Measurements from ENCODE around the gene COL3A1.

Gene COL3A1

DNA sequence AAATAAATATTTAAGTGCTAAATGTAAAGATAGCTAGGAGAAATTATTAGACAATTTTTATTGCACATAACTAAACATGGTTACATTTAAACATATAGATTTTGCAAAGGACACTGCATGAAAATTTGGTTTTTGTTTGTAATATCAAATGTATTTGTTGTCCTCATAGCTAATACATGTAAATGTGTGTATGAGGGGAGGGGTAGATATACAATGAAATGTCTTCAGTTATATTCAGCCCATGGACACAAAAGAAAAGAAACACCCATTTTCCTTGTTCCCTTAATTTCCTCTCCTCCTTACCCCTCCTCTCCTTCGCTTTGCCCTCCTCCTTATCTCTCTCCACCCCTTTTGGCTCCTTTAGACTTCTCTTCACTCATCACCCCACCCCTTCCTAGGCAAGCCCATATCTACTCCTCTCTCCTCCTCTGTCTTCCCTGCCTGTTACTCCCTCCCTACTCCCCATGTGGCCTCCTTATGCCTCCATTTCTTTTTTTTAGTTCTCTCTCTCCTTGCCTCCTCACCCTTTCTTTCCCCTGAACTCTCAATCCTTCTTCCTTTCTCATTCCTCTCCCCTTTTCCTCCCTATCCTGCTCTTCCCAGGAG is 1.4 kb downstream of the COL3A1 start:
- peak; percentile 90 for DNase-seq (ENCODE audit: low read depth)

DNA sequence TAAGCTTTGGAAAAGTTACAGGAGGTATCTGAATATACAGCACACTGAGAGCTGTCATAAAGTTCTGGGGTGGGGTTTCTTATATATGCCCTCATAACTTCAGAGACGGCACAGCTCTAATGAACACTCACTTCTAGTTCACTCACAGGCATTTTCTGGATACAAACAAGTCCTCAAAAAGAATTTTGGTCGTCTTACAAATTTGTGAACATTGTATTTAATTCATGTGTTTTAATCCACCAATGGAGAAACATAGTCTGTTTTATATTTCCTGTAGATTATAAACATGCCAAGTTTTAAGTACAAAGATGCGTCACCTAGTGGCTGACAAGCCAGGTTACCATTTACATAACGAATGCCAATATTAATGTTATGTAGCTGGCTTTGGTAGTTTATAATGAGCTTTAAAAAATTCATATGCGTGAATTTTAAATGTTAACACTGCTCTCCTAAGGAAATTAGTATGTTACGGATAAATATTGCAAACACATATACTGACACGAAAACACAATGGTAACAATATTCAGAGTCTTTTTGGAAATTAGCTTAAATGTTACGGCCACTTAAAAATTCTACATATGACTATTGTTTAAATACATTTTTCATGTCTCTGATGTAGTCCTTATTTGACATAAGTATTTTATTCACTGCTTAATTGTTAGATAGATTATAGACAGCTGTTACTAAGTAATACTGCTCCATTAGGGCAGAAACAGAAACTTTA is 2.5 kb downstream of the COL3A1 start:
- no peak for DNase-seq (ENCODE audit: low read depth)

DNA sequence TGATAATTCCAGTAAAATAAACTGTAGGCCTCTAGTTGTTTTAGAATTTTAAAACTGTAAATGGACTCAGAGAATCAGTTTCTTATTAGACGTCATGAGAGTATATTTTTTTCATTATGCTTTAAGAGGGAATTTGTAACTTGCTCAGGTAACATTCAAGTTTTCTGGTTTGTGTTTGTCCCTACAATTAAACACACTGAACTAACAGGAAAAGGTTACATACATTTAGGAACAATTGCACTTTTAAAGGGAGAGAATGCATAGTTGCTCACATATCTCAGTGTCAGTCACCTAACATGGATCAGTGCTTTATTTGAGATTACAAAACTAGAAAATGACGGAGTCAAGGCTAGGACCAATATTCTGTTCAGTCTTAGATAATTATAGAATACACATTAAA is 3.1 kb downstream of the COL3A1 start:
- no peak for DNase-seq (ENCODE audit: low read depth)

DNA sequence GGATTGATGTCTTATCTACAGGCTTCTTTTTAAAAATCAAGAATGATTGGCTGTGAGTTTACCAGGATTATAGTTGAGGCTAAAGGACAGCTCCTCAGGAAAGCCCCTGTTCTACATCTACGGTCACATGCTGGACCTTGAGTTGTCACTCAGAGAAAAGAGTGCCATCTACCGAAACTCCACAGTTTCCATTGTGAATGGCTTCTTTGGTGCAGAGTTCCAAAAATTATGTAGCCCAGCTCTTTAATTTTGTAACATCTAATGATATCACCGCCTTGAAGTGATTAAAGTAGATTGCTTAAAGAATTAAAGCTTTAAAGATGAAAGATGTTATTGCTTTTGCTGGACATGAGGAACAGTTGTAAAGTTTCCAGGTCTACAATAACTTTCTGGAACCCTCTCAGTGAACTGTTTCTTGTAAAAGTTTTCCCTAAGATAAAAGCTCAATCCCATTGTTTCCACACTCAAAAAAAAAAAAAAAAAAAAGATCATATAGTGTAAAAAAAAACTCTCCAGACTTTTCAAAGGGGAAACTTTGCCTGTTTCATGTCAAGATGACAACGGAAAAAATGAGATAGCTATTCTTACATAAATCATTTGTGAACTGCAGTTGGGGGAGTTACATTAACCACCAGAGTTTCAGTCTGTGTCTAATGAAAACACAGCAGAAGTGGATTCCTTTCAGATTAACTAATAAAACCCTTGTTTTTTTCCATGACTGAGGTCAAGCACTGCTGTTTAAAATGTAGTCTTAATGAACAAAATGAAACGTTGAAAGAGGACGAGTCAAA is 4.3 kb downstream of the COL3A1 start:
- DNase-seq (ENCODE audit: low read depth), result peak; percentile 56

DNA sequence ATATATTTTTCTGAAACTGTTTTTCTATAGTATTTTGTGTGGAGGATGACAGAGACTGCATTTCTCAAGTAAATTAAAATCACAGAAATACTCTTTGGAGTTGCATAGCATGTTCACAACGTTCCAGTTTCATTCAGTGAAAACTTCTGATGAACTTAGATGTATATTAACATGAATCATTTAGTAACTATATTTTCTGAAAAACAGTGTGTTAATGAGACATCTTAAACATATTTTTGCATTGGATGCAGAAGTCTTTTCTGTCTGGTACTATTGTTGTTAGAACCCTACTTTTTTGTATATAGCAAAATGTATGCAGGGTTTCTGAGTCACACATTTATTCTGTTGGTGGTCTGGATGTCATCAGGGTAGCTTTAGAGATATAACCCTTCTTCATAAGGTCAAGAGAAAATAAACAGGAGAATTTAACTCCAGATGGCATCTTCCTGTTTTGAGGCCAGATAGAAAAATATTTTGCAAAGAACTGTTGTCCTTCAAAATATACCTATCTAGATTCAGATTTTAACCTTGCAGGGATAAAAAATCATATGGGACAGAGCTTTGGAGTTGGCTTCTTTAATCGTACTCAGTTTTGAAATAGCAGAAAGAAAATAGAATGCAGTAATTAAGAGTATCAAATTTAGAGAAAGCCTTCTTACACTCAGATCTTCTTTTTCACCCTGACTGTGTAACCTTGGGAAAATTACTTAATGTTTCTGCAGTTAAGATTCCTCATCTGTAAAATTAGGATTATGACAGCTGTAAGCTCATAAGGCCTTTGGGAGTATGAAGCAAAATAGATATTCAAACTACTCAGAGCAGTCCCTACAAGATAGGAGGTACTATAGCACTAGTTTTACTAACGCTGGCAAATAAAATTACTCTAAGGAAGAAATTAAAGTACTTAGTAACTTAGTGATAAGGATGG is 5.3 kb downstream of the COL3A1 start:
- DNase-seq (ENCODE audit: low read depth), result no peak

DNA sequence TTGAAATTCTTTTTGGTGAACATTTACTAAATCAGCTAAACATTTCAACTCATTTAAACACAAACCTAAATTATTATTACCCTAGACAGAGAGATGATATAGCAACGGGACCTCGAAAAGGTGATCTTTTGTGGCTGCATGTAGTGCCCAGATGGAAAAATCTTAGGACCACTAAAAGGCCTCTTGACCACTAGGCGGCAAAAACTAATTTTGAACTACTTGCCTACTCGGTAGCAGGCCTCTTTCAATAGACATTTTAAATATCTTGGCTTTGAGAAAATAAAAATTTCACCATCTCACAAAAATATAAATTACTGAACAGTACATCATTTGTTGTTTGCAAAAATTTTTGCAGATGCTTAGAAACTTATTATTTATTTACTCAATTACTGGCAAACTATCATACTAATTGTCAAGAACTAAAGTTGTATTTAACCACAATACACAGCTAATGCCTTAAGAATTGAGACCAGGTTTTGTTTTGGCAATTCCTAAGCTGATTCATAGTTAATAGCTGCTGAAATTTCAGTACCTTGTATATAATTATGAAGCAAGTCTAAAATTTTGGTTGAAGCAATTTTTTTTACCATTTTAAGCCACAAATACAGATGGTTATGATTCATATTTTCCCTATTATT is 9.4 kb downstream of the COL3A1 start:
- DNase-seq (ENCODE audit: low read depth), result peak; percentile 57

DNA sequence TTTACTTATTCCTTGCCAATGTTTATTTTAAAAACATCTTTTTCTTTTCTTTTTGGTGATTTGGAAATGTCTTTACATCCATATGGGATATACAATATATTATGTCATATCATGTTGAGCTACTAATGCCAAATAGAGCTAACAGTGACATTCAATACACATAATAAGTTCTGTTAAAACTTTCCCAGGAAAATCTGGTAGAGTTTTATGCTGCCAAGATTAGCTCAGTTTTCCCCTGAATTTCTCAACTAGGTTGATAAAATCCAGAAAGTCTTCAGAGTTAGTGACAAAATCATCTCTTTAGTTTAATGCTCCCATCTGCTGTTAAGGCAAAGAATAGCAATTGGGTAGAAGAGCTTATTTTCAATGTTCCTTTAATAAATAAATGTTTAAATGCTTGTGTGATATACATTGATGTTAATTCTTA is 9.9 kb downstream of the COL3A1 start:
- DNase-seq (ENCODE audit: low read depth), result peak; percentile 60

DNA sequence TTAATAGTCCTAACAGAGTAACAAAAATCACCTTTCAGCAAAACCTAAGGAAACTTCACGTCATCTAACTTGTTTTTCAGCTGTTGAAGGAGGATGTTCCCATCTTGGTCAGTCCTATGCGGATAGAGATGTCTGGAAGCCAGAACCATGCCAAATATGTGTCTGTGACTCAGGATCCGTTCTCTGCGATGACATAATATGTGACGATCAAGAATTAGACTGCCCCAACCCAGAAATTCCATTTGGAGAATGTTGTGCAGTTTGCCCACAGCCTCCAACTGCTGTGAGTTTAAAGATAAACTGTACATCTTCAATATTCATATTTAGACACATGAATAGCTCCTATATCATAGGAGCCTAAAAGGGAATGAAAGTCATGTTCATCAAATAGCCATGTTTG is 10.5 kb downstream of the COL3A1 start:
- peak; percentile 84 for DNase-seq (ENCODE audit: low read depth)

DNA sequence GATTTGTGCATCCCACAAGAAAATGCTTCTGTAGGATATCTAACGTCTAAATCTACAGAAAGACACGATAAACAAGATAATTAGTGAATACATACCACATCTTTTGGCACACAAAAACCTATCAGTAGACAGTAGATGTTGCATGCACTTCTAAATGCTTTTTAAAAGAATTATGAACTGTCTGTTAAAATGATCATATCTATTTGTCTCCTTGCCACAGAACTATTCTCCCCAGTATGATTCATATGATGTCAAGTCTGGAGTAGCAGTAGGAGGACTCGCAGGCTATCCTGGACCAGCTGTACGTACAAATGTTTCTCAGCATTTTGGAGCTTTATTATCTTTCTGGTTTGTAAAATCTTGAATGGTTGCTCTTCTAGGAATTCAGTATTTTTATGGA is 12.7 kb downstream of the COL3A1 start:
- no peak for DNase-seq (ENCODE audit: low read depth)

DNA sequence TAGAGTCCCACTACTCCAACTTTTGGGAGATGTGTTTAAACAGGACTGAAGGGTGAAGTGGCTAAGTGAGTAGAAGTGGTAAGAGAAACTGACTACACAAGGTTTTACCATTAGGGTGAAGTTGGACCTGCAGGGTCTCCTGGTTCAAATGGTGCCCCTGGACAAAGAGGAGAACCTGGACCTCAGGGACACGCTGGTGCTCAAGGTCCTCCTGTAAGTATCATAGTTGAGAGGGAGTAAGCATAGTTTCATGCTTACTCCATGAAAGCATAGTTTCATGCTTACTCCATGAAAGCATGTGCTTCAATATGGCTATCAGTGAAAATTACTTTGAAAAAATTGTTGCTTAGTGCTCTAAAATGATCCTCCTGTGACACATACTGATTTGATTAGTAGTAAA is 19.1 kb downstream of the COL3A1 start:
- no peak for DNase-seq (ENCODE audit: low read depth)

DNA sequence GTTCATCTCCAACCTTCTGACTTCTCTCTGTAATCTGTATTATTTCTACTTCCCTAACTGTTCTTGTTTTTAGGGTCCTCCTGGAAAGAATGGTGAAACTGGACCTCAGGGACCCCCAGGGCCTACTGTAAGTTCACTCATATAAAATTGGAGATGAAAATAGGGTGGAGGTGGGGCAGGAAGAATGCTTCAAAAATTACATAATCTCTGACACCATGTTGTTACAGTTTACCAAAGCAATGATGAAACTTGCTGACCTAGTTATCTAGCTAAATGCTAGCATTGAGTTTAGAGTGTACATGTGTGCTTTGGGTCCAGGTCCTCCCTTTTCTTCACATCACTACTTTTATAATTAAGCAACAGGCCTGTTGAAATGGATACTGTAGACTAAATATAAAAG is 23.1 kb downstream of the COL3A1 start:
- DNase-seq (ENCODE audit: low read depth), result no peak

DNA sequence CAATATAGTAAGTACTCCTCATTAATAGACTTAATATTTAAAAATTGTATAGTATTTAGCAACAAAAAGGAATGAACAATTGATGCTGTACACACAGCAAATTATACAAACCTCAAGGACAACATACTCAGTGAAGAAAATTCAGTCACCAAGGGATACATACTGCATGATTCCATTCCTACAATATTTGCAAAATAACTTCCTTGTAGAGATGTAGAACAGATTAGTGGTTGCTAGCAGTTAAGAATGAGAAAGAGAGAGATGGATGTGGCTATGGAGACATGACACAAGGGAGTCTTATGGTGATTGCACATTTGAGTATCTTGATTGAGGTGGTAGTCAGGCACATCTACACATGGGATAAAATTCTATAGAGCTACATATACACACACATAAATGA is 26.0 kb downstream of the COL3A1 start:
- no peak for DNase-seq (ENCODE audit: low read depth)

DNA sequence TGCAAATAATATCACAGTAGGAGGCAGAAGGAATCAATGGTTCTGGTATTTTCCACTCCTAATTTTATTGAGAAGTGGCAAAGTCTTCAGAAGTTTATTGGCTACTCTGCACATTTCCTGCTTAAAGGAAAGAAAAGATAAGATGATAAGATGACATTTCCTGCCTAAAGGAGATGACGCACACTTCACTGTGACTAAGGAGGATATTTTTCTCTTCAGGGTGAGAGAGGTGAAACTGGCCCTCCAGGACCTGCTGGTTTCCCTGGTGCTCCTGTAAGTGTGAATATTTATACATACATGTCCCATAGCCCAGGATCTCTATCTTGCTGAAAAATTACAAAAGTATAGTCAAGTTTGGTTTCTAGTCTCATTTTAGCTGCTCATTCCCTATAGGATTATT is 27.9 kb downstream of the COL3A1 start:
- no peak for DNase-seq (ENCODE audit: low read depth)

DNA sequence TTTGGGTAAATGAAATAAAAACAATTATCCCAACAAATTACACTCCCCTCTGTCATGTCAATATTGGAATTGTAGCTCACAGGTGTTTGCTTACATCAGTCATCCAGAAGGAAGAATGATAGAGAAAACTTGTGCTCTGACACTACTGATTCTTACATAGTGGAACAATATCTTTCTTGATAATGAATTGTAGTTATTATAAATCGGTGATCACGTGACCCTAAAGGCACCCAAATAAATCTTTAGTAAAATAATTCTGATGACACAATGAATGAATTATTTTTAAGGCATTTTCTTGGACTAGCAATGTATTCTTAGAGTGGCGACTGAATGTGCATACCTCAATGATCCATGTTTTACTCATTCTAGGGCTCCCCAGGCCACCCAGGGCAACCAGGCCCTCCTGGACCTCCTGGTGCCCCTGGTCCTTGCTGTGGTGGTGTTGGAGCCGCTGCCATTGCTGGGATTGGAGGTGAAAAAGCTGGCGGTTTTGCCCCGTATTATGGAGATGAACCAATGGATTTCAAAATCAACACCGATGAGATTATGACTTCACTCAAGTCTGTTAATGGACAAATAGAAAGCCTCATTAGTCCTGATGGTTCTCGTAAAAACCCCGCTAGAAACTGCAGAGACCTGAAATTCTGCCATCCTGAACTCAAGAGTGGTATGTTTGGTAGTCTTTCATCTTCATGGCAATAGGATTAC is 34.5 kb downstream of the COL3A1 start:
- no peak for DNase-seq (ENCODE audit: low read depth)

DNA sequence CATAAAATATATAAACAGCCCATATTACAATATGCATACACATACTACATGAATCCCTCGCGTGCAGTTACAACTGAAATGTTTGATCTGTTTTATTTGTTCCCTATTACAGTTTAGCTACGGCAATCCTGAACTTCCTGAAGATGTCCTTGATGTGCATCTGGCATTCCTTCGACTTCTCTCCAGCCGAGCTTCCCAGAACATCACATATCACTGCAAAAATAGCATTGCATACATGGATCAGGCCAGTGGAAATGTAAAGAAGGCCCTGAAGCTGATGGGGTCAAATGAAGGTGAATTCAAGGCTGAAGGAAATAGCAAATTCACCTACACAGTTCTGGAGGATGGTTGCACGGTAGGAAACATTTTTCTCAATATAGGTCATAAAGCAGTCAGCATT is 36.4 kb downstream of the COL3A1 start:
- DNase-seq (ENCODE audit: low read depth), result no peak

DNA sequence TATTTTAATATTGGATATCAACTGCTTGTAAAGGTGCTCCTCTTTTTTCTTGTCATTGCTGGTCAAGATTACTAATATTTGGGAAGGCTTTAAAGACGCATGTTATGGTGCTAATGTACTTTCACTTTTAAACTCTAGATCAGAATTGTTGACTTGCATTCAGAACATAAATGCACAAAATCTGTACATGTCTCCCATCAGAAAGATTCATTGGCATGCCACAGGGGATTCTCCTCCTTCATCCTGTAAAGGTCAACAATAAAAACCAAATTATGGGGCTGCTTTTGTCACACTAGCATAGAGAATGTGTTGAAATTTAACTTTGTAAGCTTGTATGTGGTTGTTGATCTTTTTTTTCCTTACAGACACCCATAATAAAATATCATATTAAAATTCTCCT is 38.2 kb downstream of the COL3A1 start:
- DNase-seq (ENCODE audit: low read depth), result no peak

DNA sequence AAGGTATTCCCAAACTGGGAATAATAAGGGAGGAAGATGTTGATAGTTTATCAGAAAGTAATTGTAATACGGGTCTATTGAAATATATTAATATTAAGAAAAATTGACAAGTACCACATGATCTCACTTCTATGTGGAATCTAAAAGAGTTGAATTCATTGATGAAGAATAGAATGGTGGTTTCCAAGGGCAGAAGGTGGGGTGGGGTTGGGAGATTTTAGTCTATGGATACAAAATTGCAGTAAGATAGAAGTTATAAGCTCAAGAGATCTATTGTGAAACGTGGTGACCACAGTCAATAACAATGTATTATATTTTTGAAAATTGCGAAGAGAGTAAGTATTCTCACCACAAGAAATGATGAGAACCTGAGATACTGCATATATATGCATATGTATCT is 38.9 kb downstream of the COL3A1 start:
- no peak for DNase-seq (ENCODE audit: low read depth)

DNA sequence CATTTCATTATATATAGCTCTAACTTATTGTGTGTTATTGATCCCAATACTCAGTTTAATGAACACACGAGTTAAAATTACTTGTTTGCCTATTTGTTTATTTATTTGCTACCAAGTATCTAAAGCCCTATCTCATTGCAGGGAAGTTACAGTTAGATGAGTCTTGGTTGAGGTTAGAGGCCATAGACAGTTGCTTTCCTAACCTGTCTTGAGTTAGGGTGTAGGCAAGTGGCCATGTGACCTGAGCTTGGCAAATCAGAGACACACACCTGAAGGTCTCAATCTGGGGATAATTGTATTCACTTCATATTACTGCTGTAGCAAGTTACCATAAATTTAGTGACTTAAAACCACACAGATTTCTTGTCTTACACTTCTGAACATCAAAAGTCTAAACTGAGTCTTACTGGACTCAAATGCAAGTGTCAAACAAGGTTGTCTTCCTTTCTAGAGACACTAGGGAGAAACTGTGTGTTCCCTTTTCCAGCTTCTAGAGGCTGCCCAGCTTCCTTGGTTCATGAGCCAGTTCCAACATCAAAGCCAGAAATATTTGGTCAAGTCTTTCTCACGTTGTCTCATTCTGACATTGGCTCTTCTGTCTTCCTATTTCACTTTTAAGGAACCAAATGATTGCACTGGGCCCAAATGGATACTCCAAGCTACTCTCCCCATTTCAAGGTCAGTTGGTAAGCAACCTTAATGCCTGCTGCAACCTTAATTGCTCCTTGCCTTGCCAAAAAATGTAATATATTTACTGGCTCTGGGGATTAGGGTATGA is 39.7 kb downstream of the COL3A1 start:
- DNase-seq (ENCODE audit: low read depth), result no peak

DNA sequence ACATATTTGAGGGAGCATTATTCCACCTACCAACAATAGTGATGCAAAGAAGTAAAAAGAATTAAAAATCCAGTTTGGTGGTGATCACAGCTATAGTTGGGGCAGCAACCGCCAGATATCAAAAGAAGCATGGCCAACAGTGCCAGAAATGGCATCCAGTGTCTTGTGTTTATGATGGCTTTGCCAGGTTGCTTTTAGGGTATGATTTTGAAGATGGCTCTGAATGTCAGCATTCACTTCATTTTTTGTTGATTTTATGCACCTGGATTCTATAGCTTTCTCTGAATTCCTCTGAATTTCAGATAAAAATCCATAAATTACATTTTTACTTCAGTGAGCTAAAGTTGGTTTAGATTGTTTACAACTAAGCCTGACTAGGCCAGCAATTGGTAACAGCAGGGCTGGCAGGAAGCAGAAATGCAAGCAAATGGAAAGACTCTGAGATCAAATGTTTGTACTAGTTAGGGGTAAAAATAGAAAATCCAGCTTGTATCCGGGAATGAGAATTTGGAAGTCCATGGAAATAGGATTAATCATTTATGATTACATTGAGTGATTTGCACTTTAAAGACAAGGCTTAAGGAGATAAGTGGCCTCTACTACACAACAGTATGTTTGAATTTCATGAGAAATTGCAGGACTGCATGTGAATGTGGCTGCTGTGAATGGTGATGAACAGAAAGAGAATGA is 40.4 kb downstream of the COL3A1 start:
- no peak for DNase-seq (ENCODE audit: low read depth)

DNA sequence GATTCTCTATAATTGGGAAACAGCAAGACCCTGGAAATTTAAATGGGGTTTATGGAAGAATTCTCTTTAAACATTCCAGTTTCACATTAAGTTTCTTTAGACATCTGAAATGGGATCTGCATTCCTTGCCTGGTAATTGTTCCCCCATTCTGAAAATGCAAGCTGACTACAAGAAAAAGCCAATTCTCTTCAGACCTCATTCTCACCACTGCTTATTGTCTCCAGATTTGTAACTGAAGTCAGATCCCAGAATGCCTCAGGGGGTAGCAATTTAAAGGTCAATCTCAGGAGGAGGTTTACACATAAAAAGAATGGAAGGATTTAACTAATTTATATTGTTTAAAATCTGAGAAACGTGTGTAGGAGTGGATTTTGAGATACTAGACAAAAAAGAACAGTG is 41.2 kb downstream of the COL3A1 start:
- no peak for DNase-seq (ENCODE audit: low read depth)

Data from GM04504 (cell line).